ENCODE measurements around the gene TLE2. TPM values are rescaled to one million over a fixed set of nuclear protein-coding genes. Genes with fewer than 3 reads are reported as not detected.

Gene TLE2
- total RNA-seq, result 76.6 TPM
- polyA plus RNA-seq (ENCODE audit: insufficient read depth, low read depth, low replicate concordance), result 28.2 TPM
- long read RNA-seq, donor 1, result 0 reads
- long read RNA-seq, donor 2, partial matches to known transcripts, result 0 of 1 reads
- long read RNA-seq, donor 2, other reads (novel, unspliced or antisense), result 0 of 1 reads
- long read RNA-seq, donor 3, partial matches to known transcripts, result 5 of 7 reads
- long read RNA-seq, donor 3, other reads (novel, unspliced or antisense), result 0 of 7 reads
- long read RNA-seq, donor 4, result 0 reads
- long read RNA-seq, donor 5, result 0 reads
- long read RNA-seq, donor 6, result 0 reads
- long read RNA-seq, donor 7, partial matches to known transcripts, result 68 of 144 reads
- long read RNA-seq, donor 7, other reads (novel, unspliced or antisense), result 76 of 144 reads
- long read RNA-seq, donor 8, result 0 reads
- long read RNA-seq, donor 9, result 0 reads
- long read RNA-seq, donor 10, partial matches to known transcripts, result 0 of 3 reads
- long read RNA-seq, donor 10, other reads (novel, unspliced or antisense), result 0 of 3 reads

DNA sequence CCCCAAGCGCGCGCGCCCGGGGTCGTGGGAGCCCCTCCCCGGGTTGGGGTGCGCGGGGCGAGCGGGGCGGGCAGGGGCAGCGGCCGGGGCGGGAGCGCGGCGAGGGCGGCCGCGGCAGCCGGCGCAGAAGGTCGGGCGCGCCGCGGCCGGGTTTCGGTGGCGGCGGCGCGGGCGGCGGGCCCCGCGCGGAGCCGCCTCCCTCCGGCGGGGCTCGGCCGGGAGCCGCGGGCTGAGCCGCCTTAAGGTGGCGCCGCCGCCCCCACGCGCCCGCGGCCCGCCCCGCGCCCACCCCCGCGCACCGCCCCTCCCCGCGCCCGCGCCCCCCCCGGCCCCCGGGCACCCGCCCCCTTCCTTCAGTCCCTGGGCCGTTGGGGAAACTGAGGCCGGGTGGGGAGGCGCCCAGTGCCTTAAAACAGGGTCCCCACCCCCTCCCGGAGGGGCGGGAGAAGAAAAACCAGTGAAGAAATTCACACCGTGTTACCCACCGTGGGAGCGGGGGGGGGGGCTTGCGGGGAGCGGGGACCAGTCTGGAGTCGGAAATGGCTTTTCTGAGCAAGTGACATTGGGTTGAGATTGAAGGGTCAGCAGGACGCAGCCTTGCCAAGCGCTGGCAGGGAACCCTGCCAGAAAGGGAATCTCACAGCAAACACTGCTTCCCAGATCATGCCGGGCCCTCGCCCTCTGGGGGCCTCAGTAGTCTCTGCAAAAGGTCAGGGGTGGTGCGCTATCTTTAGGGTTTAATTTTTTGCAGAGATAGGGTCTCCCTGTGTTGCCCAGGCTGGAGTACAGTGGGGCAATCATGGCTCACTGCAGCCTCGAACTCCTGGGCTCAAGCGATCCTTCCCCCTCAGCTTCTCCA, at the start of gene TLE2:
Gene TLE2, minus strand, starts transcription at position 216 of the 859 bp plus-strand sequence. CDS start 376 bp downstream, outside the sequence.
- peaks cover 0 to 6% (median 0%) of the 10 kb centered on the region in 3 donors for H3K4me1 ChIP-seq (ENCODE audit: control insufficient read depth in 2 of 3, insufficient read depth in 2 of 3, low read depth in 1 of 3, low read length in 3 of 3)
- no peaks in the 10 kb centered on the region for H3K36me3 ChIP-seq (ENCODE audit: control insufficient read depth in 2 of 3, insufficient read depth in 3 of 3, low read length in 3 of 3)
- no peak within 1 kb of the TSS for H3K27ac ChIP-seq (ENCODE audit: low read depth in 2 of 2, low read length in 2 of 2)
- H3K9ac ChIP-seq (ENCODE audit: low read length in 3 of 3), result peak within 1 kb of the TSS in 1 of 3 donors; percentile 51
- no peaks in the 10 kb centered on the region for H3K9me3 ChIP-seq (ENCODE audit: control insufficient read depth in 2 of 3, insufficient read depth in 1 of 3, low read length in 3 of 3)
- TF ChIP-seq, protein P1, sequence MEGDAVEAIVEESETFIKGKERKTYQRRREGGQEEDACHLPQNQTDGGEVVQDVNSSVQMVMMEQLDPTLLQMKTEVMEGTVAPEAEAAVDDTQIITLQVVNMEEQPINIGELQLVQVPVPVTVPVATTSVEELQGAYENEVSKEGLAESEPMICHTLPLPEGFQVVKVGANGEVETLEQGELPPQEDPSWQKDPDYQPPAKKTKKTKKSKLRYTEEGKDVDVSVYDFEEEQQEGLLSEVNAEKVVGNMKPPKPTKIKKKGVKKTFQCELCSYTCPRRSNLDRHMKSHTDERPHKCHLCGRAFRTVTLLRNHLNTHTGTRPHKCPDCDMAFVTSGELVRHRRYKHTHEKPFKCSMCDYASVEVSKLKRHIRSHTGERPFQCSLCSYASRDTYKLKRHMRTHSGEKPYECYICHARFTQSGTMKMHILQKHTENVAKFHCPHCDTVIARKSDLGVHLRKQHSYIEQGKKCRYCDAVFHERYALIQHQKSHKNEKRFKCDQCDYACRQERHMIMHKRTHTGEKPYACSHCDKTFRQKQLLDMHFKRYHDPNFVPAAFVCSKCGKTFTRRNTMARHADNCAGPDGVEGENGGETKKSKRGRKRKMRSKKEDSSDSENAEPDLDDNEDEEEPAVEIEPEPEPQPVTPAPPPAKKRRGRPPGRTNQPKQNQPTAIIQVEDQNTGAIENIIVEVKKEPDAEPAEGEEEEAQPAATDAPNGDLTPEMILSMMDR (IDR thresholded peaks at IDR 0.05; ENCODE audit: borderline replicate concordance, extremely low read depth, insufficient read depth), result no peak
- intact Hi-C loops (cut with DNase I), result no loop called here
- DNase-seq, result no peak
- no peaks in the 10 kb centered on the region for H3K27me3 ChIP-seq (ENCODE audit: control insufficient read depth, insufficient read depth, low read length)
- FAIRE-seq, result no peak
- peak within 1 kb of the TSS in 1 of 3 donors; percentile 57 for H3K4me3 ChIP-seq (ENCODE audit: low read length in 3 of 3)

DNA sequence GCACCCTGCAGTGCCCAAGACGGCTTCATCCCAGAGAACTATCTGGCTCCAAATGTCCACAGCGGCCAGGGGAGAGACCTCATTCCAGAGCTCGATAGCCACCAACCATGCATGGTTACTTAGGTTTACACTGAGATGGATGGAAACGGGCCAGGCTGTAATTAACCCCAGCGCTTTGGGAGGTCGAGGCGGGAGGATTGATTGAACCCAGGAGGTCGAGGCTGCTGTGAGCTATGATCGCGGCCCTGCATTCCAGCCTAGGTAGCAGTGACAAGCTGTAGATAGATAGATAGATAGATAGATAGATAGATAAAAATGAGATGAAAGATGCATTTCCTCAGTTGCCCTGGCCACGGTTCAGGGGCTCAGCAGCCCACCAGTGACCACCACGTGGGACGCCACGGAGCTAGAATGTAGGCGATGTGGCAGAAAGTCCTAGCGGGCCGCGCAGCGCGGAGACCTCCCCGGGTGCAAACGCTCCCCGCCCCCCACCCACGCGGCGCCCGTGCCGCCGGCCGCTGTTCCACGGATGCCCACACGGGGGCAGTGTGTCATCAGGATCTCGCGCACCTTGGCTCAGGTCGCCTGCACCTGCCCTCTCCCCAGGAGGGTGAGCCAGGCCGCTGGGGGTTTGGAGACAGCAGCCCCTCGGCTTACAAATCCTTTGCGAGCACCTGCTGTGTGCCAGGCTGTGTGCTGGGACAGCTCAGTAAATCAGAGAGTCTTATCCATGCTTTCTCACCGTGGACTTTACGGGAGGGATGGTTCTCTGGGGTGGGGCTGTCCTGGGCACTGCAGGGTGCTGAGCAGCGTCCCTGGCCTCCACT, 46.7 kb upstream of the TLE2 start:
- H3K27ac ChIP-seq (ENCODE audit: low read depth in 2 of 2, low read length in 2 of 2), result no peak overlapping the region
- peaks cover 0 to 4% (median 2%) of the 10 kb centered on the region in 3 donors for H3K4me1 ChIP-seq (ENCODE audit: control insufficient read depth in 2 of 3, insufficient read depth in 2 of 3, low read depth in 1 of 3, low read length in 3 of 3)
- H3K27me3 ChIP-seq (ENCODE audit: control insufficient read depth, insufficient read depth, low read length), result no peaks in the 10 kb centered on the region
- peak overlapping the region in 1 of 3 donors; percentile 12 for H3K9ac ChIP-seq (ENCODE audit: low read length in 3 of 3)
- DNase-seq (peak in 4 of 5 donors; percentile 64 to 86 (median 74)), FAIRE-seq (no peak)
- TF ChIP-seq, protein P1 (IDR thresholded peaks at IDR 0.05; ENCODE audit: borderline replicate concordance, extremely low read depth, insufficient read depth), result peak; percentile 95
- intact Hi-C loops (cut with DNase I), result no loop called here
- H3K4me3 ChIP-seq (ENCODE audit: low read length in 3 of 3), result no peak overlapping the region
- no peaks in the 10 kb centered on the region for H3K36me3 ChIP-seq (ENCODE audit: control insufficient read depth in 2 of 3, insufficient read depth in 3 of 3, low read length in 3 of 3)
- no peaks in the 10 kb centered on the region for H3K9me3 ChIP-seq (ENCODE audit: control insufficient read depth in 2 of 3, insufficient read depth in 1 of 3, low read length in 3 of 3)

DNA sequence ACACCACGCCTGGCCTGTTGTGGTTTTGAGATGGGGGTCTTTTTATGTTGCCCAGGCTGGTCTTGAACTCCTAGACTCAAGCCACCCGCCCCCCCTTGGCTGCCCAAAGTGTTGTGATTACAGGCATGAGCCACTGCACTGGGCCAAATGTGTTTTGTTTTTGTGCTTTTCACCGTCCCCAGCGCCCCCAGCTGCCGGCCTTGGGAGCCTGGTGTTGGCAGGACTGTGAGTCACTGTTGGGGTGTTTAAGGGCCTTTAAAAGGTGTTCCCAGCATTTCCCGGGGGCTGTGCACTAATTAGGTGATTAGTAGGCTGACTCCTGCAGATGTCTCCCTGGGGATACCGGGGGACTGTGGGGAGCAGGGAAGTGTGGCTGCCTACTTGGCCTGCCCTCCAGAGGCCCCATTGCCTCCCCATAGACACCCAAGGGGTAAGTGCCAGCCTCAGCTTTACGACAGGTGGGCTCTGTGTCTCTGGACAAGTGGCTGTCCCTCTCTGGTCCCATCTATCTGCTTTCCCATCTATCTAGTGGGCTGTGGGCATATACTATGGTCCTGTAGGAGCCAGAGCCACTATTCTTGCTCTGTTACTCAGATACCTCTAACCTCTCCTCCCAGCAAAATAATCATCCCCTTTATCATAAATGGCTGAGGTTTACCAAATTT, 45.0 kb upstream of the TLE2 start:
- H3K4me1 ChIP-seq (ENCODE audit: control insufficient read depth in 2 of 3, insufficient read depth in 2 of 3, low read depth in 1 of 3, low read length in 3 of 3), result peaks cover 0 to 4% (median 2%) of the 10 kb centered on the region in 3 donors
- no peaks in the 10 kb centered on the region for H3K27me3 ChIP-seq (ENCODE audit: control insufficient read depth, insufficient read depth, low read length)
- H3K36me3 ChIP-seq (ENCODE audit: control insufficient read depth in 2 of 3, insufficient read depth in 3 of 3, low read length in 3 of 3), result no peaks in the 10 kb centered on the region
- no peaks in the 10 kb centered on the region for H3K9me3 ChIP-seq (ENCODE audit: control insufficient read depth in 2 of 3, insufficient read depth in 1 of 3, low read length in 3 of 3)
- intact Hi-C loops (cut with DNase I), result no loop called here
- H3K9ac ChIP-seq (ENCODE audit: low read length in 3 of 3), result no peak overlapping the region
- H3K27ac ChIP-seq (ENCODE audit: low read depth in 2 of 2, low read length in 2 of 2), result no peak overlapping the region
- FAIRE-seq, result no peak
- no peak overlapping the region for H3K4me3 ChIP-seq (ENCODE audit: low read length in 3 of 3)
- peak in 1 of 5 donors; percentile 78 for DNase-seq
- TF ChIP-seq, protein P1 (IDR thresholded peaks at IDR 0.05; ENCODE audit: borderline replicate concordance, extremely low read depth, insufficient read depth), result no peak
